HepG2 (cell line): ENCODE measurements around the gene PAN3. TPM values are rescaled to one million over a fixed set of nuclear protein-coding genes. Genes with fewer than 3 reads are reported as not detected.

Source experiments
- ATAC-seq: fragments of 200-7000 bp; cut with Tn5 transposase; 3 replicates; pipeline ENCODE4 v1.9.1; 2020; ENCODE audit warnings: mild to moderate bottlenecking, moderate library complexity
- BruUV-seq: library from RNA; stranded (reverse); fragments of 400-500 nt; replicated peaks from 2 replicates; lab custom pipeline; 2021; lab: Mats Ljungman, UMichigan
- CTCF ChIA-PET: fragments of 300-600 bp; formaldehyde crosslinking; extraction: SDS; loops from one replicate; lab custom pipeline; 2021; ENCODE audit warnings: low total read pairs, inconsistent platforms, low intra/inter-chr PET ratio; lab: Yijun Ruan, JAX
- POLR2A ChIA-PET: fragments of 350-600 bp; sonication (Branson Sonifier 250); formaldehyde crosslinking; loops from one replicate; lab custom pipeline; 2020; ENCODE audit warnings: antibody characterized with exemption, inconsistent platforms; lab: Yijun Ruan, JAX
- DNase-seq: peaks from one replicate; pipeline ENCODE4 v3.0.0-alpha.2; 2015; ENCODE audit warnings: low spot score
- FAIRE-seq: peaks from 3 replicates; lab custom pipeline; 2011; peaks lifted over from hg19 to GRCh38; lab: Jason Lieb, UNC
- H2AFZ ChIP-seq: one replicate; pipeline ENCODE4 v1.6.1; 2011; ENCODE audit warnings: low read length, inconsistent platforms
- H3K27ac ChIP-seq: fragments of 300-600 bp; 3 replicates; pipeline ENCODE4 v1.8.0; 2011; ENCODE audit warnings: mixed run types, mild to moderate bottlenecking, mixed read lengths, low read length, inconsistent platforms; ENCODE audit not compliant: insufficient read depth; ENCODE audit errors: extremely low read length
- H3K27me3 ChIP-seq, 2 experiments: fragments of 200-600 bp in 1 of 2; 2 replicates in 1 of 2; 3 replicates in 1 of 2; pipeline versions ENCODE4 v1.6.0 to v1.8.0; 2011; ENCODE audit warnings: low read length in 2 of 2, mild to moderate bottlenecking in 2 of 2, moderate library complexity in 2 of 2, inconsistent platforms in 1 of 2; ENCODE audit not compliant: insufficient read depth in 2 of 2, control insufficient read depth in 1 of 2
- H3K36me3 ChIP-seq, 2 experiments: fragments of 200-600 bp in 1 of 2; replicated peaks in 1 of 2; 2 replicates in 1 of 2; 3 replicates in 1 of 2; pipeline versions ENCODE4 v1.5.1 to v1.8.0; 2011; ENCODE audit warnings: low read length in 2 of 2, inconsistent platforms in 1 of 2; ENCODE audit not compliant: insufficient read depth in 2 of 2, control insufficient read depth in 1 of 2
- H3K4me1 ChIP-seq: 2 replicates; pipeline ENCODE4 v1.5.1; 2012; ENCODE audit warnings: low read length, inconsistent platforms; ENCODE audit not compliant: insufficient read depth
- H3K4me2 ChIP-seq: 2 replicates; pipeline ENCODE4 v1.6.0; 2011; ENCODE audit warnings: low read depth, low read length, inconsistent platforms
- H3K4me3 ChIP-seq, 3 experiments: fragments of 200-600 bp in 1 of 3; sonication (generic), shearing (Covaris generic) in 1 of 3; replicated peaks in 1 of 3; 2 replicates each; pipeline ENCODE4 v1.5.1; 2011 to 2016; ENCODE audit warnings: low read length in 3 of 3, inconsistent platforms in 2 of 3, low read depth in 2 of 3, mild to moderate bottlenecking in 2 of 3, control low read depth in 1 of 3, mixed read lengths in 1 of 3; ENCODE audit not compliant: insufficient read depth in 1 of 3
- H3K79me2 ChIP-seq: one replicate; pipeline ENCODE4 v1.6.1; 2011; ENCODE audit warnings: low read length, inconsistent platforms; ENCODE audit not compliant: insufficient read depth
- H3K9ac ChIP-seq: 2 replicates; pipeline ENCODE4 v1.6.0; 2011; ENCODE audit warnings: mild to moderate bottlenecking, low read depth, low read length, inconsistent platforms; ENCODE audit not compliant: insufficient read depth
- H3K9me3 ChIP-seq: 2 replicates; pipeline ENCODE4 v1.5.1; 2012; ENCODE audit warnings: mild to moderate bottlenecking, low read length
- H4K20me1 ChIP-seq: 2 replicates; pipeline ENCODE4 v1.6.0; 2011; ENCODE audit warnings: inconsistent platforms, mild to moderate bottlenecking, low read length, moderate library complexity; ENCODE audit not compliant: insufficient read depth
- CREM ChIP-seq, 2 experiments: sonication (generic) in 1 of 2; formaldehyde crosslinking in 1 of 2; IDR thresholded peaks; 2 replicates each; pipeline versions ENCODE4 v1.4.0 to v1.6.1; 2016 to 2020; ENCODE audit warnings: antibody characterized with exemption in 1 of 2, mild to moderate bottlenecking in 1 of 2, missing genetic modification reagents in 1 of 2
- JUNB ChIP-seq: sonication (generic); formaldehyde crosslinking; IDR thresholded peaks from 2 replicates; pipeline ENCODE4 v1.8.0; 2022; ENCODE audit warnings: missing genetic modification reagents, mild to moderate bottlenecking, borderline replicate concordance
- MXD3 ChIP-seq: IDR thresholded peaks from 2 replicates; pipeline ENCODE4 v1.6.1; 2016; ENCODE audit warnings: mild to moderate bottlenecking, missing biosample characterization, missing genetic modification reagents
- NCOR1 ChIP-seq: fragments of 200-600 bp; sonication (generic); IDR thresholded peaks from 2 replicates; pipeline ENCODE4 v1.7.0; 2017; ENCODE audit warnings: antibody characterized with exemption, low read length, borderline replicate concordance
- SAFB2 ChIP-seq: sonication (generic); formaldehyde crosslinking; IDR thresholded peaks from 2 replicates; pipeline ENCODE4 v1.5.1; 2020; ENCODE audit warnings: missing genetic modification reagents, low read depth, mild to moderate bottlenecking, borderline replicate concordance
- SATB2 ChIP-seq: sonication (generic); formaldehyde crosslinking; IDR thresholded peaks from 2 replicates; pipeline ENCODE4 v1.5.0; 2020; ENCODE audit warnings: missing genetic modification reagents
- SETDB1 ChIP-seq: sonication (generic); formaldehyde crosslinking; IDR thresholded peaks from 2 replicates; pipeline ENCODE4 v1.5.1; 2020; ENCODE audit warnings: missing genetic modification reagents, mild to moderate bottlenecking, borderline replicate concordance
- SOX5 ChIP-seq: IDR thresholded peaks from 2 replicates; pipeline ENCODE4 v1.6.1; 2016; ENCODE audit warnings: borderline replicate concordance
- UBTF ChIP-seq: sonication (generic); formaldehyde crosslinking; IDR thresholded peaks from 2 replicates; pipeline ENCODE4 v1.4.0; 2020; ENCODE audit warnings: mild to moderate bottlenecking, missing genetic modification reagents
- ZBTB33 ChIP-seq: sonication (generic); formaldehyde crosslinking; IDR thresholded peaks from 2 replicates; pipeline ENCODE4 v1.4.0; 2020; ENCODE audit warnings: missing genetic modification reagents
- ZFAT ChIP-seq: sonication (generic); formaldehyde crosslinking; conservative IDR thresholded peaks from 2 replicates; pipeline ENCODE4 v1.8.1; 2023; ENCODE audit warnings: missing genetic modification reagents, inconsistent platforms
- ZFP82 ChIP-seq: sonication (generic); formaldehyde crosslinking; IDR thresholded peaks from 2 replicates; pipeline ENCODE4 v1.5.1; 2020; ENCODE audit warnings: mild to moderate bottlenecking, missing genetic modification reagents, borderline replicate concordance
- ZNF317 ChIP-seq: sonication (generic); formaldehyde crosslinking; IDR thresholded peaks from 2 replicates; pipeline ENCODE4 v1.5.0; 2020; ENCODE audit warnings: mild to moderate bottlenecking, missing genetic modification reagents
- ZNF333 ChIP-seq: sonication (generic); formaldehyde crosslinking; IDR thresholded peaks from 2 replicates; pipeline ENCODE4 v1.4.0; 2020; ENCODE audit warnings: mild to moderate bottlenecking, missing genetic modification reagents, borderline replicate concordance
- ZNF33A ChIP-seq: sonication (generic); formaldehyde crosslinking; IDR thresholded peaks from 2 replicates; pipeline ENCODE4 v1.5.1; 2020; ENCODE audit warnings: missing genetic modification reagents, mild to moderate bottlenecking, moderate library complexity, borderline replicate concordance
- ZNF678 ChIP-seq: sonication (generic); formaldehyde crosslinking; IDR thresholded peaks from 2 replicates; pipeline ENCODE4 v1.4.0; 2020; ENCODE audit warnings: mild to moderate bottlenecking, missing genetic modification reagents
- ZNF850 ChIP-seq: sonication (generic); formaldehyde crosslinking; conservative IDR thresholded peaks from 2 replicates; pipeline ENCODE4 v1.9.0; 2021; ENCODE audit warnings: mild to moderate bottlenecking, missing genetic modification reagents
- WGBS: methylation state at CpG from one replicate; pipeline ENCODE4 v1.1.6; 2017; ENCODE audit warnings: low lambda C conversion rate; 5-methylcytosine and 5-hydroxymethylcytosine counted together
- in situ Hi-C: cut with HindIII; loops from 2 replicates; pipeline ENCODE4 v1.10.0; 2017; ENCODE audit warnings: low pct_unique_long_range_greater_than_20kb; ENCODE audit not compliant: extremely low pct_ligation_motif_present
- intact Hi-C: fragments of 100-400 bp; cut with micrococcal nuclease; formaldehyde crosslinking; loops from one replicate; pipeline ENCODE4 v1.10.0; 2022; ENCODE audit not compliant: unreplicated experiment
- polyA plus RNA-seq, 8 experiments: library from polyadenylated mRNA; depleted of rRNA in 3 of 8; stranded (reverse) in 7 of 8; unstranded in 1 of 8; fragments of >200 nt; fragmentation: Illumina TruSeq in 4 of 8; extraction: Trizol in 4 of 8; gene quantifications; 2 replicates each; pipeline versions ENCODE4 v1.2.1 to v1.2.3, GENCODE V29; 2011 to 2016; ENCODE audit warnings: low read depth in 4 of 8, missing spikeins in 1 of 8, mixed read lengths in 1 of 8; ENCODE audit not compliant: insufficient read depth in 1 of 8
- total RNA-seq, 5 experiments: library from RNA; depleted of rRNA; stranded (reverse); fragments of >200 nt; fragmentation: Illumina TruSeq; extraction: Trizol; gene quantifications; 2 replicates each; pipeline ENCODE4 v1.2.3, GENCODE V29; 2016; ENCODE audit warnings: low read depth in 1 of 5
- TF ChIP-seq, protein P1 (sequence below): sonication (generic); formaldehyde crosslinking; IDR thresholded peaks from 2 replicates; pipeline ENCODE4 v1.4.0; 2020; ENCODE audit warnings: missing genetic modification reagents, borderline replicate concordance

The PAN3 gene
- total and polyA plus RNA-seq, 2 of the 13 experiments (the other 11 are each of a cell fraction or from before 2014, with no cell fraction given), result 9.7 to 10.6 TPM

DNA sequence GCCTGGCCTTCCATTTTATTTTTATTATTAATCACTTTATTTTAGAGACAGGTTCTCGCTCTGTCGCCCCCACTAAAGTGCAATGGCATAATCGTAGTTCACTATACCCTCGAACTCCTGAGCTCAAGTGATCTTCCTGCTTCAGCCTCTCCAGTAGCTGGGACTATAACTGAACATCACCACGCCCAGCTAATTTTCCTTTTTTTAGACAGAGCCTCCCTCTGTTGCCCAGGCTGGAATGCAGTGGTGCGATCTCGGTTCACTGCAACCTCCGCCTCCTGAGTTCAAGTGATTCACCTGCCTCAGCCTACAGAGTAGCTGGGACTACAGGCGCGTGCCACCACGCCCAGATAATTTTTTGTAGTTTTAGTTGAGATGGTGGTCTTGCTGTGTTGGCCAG is 6.7 kb upstream of the PAN3 start:
- TF ChIP-seq ZFAT (CRISPR knock-in tag) (no peak), UBTF (CRISPR knock-in tag) (no peak), ZBTB33 (CRISPR knock-in tag) (no peak), ZNF317 (CRISPR knock-in tag) (no peak), ZNF850 (no peak), SATB2 (no peak), MXD3 (no peak), SAFB2 (CRISPR knock-in tag) (no peak), SOX5 (no peak), CREM (IDR thresholded peaks at IDR 0.05) (no peak), CREM (CRISPR knock-in tag; IDR thresholded peaks at IDR 0.05) (no peak), SETDB1 (CRISPR knock-in tag) (no peak), ZFP82 (CRISPR knock-in tag) (no peak), NCOR1 (no peak), ZNF333 (CRISPR knock-in tag) (no peak), ZNF33A (no peak), JUNB (no peak), ZNF678 (CRISPR knock-in tag) (no peak)
- TF ChIP-seq, protein P1, sequence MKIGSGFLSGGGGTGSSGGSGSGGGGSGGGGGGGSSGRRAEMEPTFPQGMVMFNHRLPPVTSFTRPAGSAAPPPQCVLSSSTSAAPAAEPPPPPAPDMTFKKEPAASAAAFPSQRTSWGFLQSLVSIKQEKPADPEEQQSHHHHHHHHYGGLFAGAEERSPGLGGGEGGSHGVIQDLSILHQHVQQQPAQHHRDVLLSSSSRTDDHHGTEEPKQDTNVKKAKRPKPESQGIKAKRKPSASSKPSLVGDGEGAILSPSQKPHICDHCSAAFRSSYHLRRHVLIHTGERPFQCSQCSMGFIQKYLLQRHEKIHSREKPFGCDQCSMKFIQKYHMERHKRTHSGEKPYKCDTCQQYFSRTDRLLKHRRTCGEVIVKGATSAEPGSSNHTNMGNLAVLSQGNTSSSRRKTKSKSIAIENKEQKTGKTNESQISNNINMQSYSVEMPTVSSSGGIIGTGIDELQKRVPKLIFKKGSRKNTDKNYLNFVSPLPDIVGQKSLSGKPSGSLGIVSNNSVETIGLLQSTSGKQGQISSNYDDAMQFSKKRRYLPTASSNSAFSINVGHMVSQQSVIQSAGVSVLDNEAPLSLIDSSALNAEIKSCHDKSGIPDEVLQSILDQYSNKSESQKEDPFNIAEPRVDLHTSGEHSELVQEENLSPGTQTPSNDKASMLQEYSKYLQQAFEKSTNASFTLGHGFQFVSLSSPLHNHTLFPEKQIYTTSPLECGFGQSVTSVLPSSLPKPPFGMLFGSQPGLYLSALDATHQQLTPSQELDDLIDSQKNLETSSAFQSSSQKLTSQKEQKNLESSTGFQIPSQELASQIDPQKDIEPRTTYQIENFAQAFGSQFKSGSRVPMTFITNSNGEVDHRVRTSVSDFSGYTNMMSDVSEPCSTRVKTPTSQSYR (CRISPR knock-in tag), result no peak
- CTCF ChIA-PET, result no interaction called here
- intact Hi-C loops (no loop called here), in situ Hi-C loops (no loop called here)
- Histone ChIP-seq H3K4me3 (no peak overlapping the region), H3K9ac (no peak overlapping the region), H2AFZ (no peak overlapping the region), H3K27ac (no peak overlapping the region), H3K27me3 (no peaks in the 10 kb centered on the region), H3K4me2 (no peak overlapping the region), H4K20me1 (no peaks in the 10 kb centered on the region), H3K4me1 (peaks cover 7% of the 10 kb centered on the region; the same call in 1 of the 2 replicates), H3K9me3 (no peaks in the 10 kb centered on the region), H3K36me3 (no peaks in the 10 kb centered on the region), H3K79me2 (no peaks in the 10 kb centered on the region)
- 57% methylated on average over 11 of the region's 11 CpGs for WGBS
- ATAC-seq (no peak), FAIRE-seq (no peak), DNase-seq (no peak)
- BruUV-seq, result no TSS peak
- POLR2A ChIA-PET, result no interaction called here
